ENCODE results near the gene ATF6. TPM values are rescaled to one million over a fixed set of nuclear protein-coding genes. Genes with fewer than 3 reads are reported as not detected.

The ATF6 gene
- total and polyA plus RNA-seq, 2 donors (not counting 3 experiments of a cell fraction or from before 2014, with no cell fraction given): 24.9 to 40.3 TPM

DNA sequence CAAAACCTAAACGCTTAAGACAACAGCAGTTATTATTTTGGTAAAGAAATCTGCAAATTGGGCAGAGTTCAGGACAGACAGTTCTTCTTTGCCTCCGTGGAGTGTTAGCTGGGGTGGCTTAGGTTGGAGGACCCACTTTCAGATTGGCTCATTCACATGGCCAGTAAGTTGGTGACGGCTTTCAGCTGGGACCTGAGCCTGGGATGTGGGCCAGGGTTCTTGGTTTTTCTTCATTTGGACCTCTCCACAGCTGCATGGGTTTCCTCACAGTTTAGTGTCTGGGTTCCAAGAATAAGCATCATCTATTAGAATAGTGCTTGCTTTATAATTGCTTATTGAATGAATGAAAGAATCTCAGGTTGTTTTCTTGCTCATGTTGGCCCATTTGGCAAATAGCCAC is 72.2 kb downstream of the ATF6 start:
- Histone ChIP-seq H3K27ac (ENCODE audit: insufficient read depth, low read depth, low read length) (no peak overlapping the region), H3K79me2 (ENCODE audit: control insufficient read depth, insufficient read depth, low read length) (no peaks in the 10 kb centered on the region), H3K36me3 (ENCODE audit: control insufficient read depth in 2 of 2, extremely low read depth in 1 of 2, insufficient read depth in 2 of 2, low read length in 2 of 2) (peaks cover 0 to 2% of the 10 kb centered on the region in 2 experiments), H3K27me3 (ENCODE audit: control insufficient read depth in 2 of 2, insufficient read depth in 2 of 2, low read length in 2 of 2) (no peaks in the 10 kb centered on the region), H4K20me1 (replicated peaks; ENCODE audit: control insufficient read depth, extremely low read depth, insufficient read depth, low read length) (no peaks in the 10 kb centered on the region), H3K4me2 (ENCODE audit: insufficient read depth, low read length) (no peak overlapping the region), H3K9me3 (replicated peaks; ENCODE audit: control insufficient read depth, insufficient read depth, low read length) (no peaks in the 10 kb centered on the region), H3K4me3 (replicated peaks in 1 of 3; ENCODE audit: insufficient read depth in 1 of 3, low read depth in 1 of 3, low read length in 3 of 3) (no peak overlapping the region), H3K4me1 (ENCODE audit: control insufficient read depth, extremely low read depth, insufficient read depth, low read length) (peaks cover 8% of the 10 kb centered on the region), H2AFZ (ENCODE audit: low read depth, low read length) (no peak overlapping the region), H3K9me1 (replicated peaks; ENCODE audit: control insufficient read depth, extremely low read depth, insufficient read depth, low read length) (no peaks in the 10 kb centered on the region), H3K9ac (replicated peaks; ENCODE audit: extremely low read depth, insufficient read depth, low read length) (no peak overlapping the region)
- DNase-seq (ENCODE audit: low read depth, low spot score) (no peak), FAIRE-seq (no peak)
- CTCF ChIA-PET: interaction anchor here (0.5 to 1.7 kb wide), 5 partner anchors 26 to 865 kb away, joined by 3 to 4 read pairs (median 3); partner anchors contain the start of gene OLFML2B
- no TSS peak for BruUV-seq (replicated peaks)
- POLR2A ChIA-PET: no interaction called here
- TF ChIP-seq GATA2 (IDR thresholded peaks at IDR 0.05; ENCODE audit: insufficient read depth, insufficient read length, low read depth, low read length) (no peak), FOS (IDR thresholded peaks at IDR 0.05; ENCODE audit: borderline replicate concordance, insufficient read depth, low read length) (no peak), EZH2 (IDR thresholded peaks at IDR 0.05; ENCODE audit: borderline replicate concordance, low read depth, low read length, severe bottlenecking) (no peak), JUN (IDR thresholded peaks at IDR 0.05; ENCODE audit: borderline replicate concordance, insufficient read depth, insufficient read length, low read depth) (no peak), MYC (IDR thresholded peaks at IDR 0.05; ENCODE audit: low read depth, low read length) (no peak), POLR2A (IDR thresholded peaks at IDR 0.05; ENCODE audit: low read depth, low read length) (no peak), POLR2AphosphoS5 (IDR thresholded peaks at IDR 0.05; ENCODE audit: insufficient read depth, low read depth, low read length) (no peak)
- TF ChIP-seq, protein P1, sequence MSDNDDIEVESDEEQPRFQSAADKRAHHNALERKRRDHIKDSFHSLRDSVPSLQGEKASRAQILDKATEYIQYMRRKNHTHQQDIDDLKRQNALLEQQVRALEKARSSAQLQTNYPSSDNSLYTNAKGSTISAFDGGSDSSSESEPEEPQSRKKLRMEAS (IDR thresholded peaks at IDR 0.05; ENCODE audit: insufficient read depth, insufficient read length): no peak
- dilution Hi-C loops (cut with MboI; ENCODE audit: extremely low pct_ligation_motif_present, low sequenced_read_pairs): no loop called here
- intact Hi-C loops (cut with micrococcal nuclease): no loop called here

DNA sequence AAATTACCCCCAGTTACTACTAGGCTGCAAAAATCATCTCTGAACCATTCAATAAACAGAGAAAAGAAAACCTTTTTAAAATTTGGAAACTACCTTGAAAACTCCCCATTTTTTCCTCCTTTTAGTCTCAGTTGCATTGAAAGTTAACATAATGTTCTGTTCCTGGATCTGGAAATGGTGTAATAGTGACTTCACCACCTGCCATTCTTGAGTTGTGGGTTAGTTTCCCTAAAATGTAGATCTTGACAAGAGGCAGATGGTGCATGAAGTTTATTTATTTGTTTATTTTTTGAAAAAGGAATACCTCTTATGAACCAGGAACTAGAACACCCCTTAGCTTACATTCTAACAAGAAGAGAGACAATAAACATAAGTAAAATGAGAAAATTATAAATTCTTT is 72.8 kb downstream of the ATF6 start:
- TF ChIP-seq, protein P1 (IDR thresholded peaks at IDR 0.05; ENCODE audit: insufficient read depth, insufficient read length): no peak
- no peak for TF ChIP-seq JUN (IDR thresholded peaks at IDR 0.05; ENCODE audit: borderline replicate concordance, insufficient read depth, insufficient read length, low read depth)
- no peak for TF ChIP-seq POLR2A (IDR thresholded peaks at IDR 0.05; ENCODE audit: low read depth, low read length)
- TF ChIP-seq, protein P2, sequence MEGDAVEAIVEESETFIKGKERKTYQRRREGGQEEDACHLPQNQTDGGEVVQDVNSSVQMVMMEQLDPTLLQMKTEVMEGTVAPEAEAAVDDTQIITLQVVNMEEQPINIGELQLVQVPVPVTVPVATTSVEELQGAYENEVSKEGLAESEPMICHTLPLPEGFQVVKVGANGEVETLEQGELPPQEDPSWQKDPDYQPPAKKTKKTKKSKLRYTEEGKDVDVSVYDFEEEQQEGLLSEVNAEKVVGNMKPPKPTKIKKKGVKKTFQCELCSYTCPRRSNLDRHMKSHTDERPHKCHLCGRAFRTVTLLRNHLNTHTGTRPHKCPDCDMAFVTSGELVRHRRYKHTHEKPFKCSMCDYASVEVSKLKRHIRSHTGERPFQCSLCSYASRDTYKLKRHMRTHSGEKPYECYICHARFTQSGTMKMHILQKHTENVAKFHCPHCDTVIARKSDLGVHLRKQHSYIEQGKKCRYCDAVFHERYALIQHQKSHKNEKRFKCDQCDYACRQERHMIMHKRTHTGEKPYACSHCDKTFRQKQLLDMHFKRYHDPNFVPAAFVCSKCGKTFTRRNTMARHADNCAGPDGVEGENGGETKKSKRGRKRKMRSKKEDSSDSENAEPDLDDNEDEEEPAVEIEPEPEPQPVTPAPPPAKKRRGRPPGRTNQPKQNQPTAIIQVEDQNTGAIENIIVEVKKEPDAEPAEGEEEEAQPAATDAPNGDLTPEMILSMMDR (IDR thresholded peaks at IDR 0.05; ENCODE audit: extremely low read depth in 1 of 2, insufficient read depth in 1 of 2, low read depth in 1 of 2, low read length in 2 of 2): no peak
- no peak for TF ChIP-seq MYC (IDR thresholded peaks at IDR 0.05; ENCODE audit: low read depth, low read length)
- no peak for TF ChIP-seq GATA2 (IDR thresholded peaks at IDR 0.05; ENCODE audit: insufficient read depth, insufficient read length, low read depth, low read length)
- TF ChIP-seq EZH2 (IDR thresholded peaks at IDR 0.05; ENCODE audit: borderline replicate concordance, low read depth, low read length, severe bottlenecking): no peak
- TF ChIP-seq FOS (IDR thresholded peaks at IDR 0.05; ENCODE audit: borderline replicate concordance, insufficient read depth, low read length): no peak
- peaks cover 13% of the 10 kb centered on the region for H3K4me1 ChIP-seq (ENCODE audit: control insufficient read depth, extremely low read depth, insufficient read depth, low read length)
- ChIA-PET POLR2A (no interaction called here), CTCF (interaction anchor here (0.6 to 1.7 kb wide), 2 partner anchors 185 to 198 kb away, joined by 3 to 4 read pairs; partner anchors contain the start of gene OLFML2B)
- FAIRE-seq (no peak), DNase-seq (ENCODE audit: low read depth, low spot score) (no peak)
- dilution Hi-C loops (cut with MboI; ENCODE audit: extremely low pct_ligation_motif_present, low sequenced_read_pairs): no loop called here
- no peaks in the 10 kb centered on the region for H4K20me1 ChIP-seq (replicated peaks; ENCODE audit: control insufficient read depth, extremely low read depth, insufficient read depth, low read length)
- peaks cover 0 to 2% of the 10 kb centered on the region in 2 experiments for H3K36me3 ChIP-seq (ENCODE audit: control insufficient read depth in 2 of 2, extremely low read depth in 1 of 2, insufficient read depth in 2 of 2, low read length in 2 of 2)
- no peak overlapping the region for H3K9ac ChIP-seq (replicated peaks; ENCODE audit: extremely low read depth, insufficient read depth, low read length)
- no TSS peak for BruUV-seq (replicated peaks)
- no peaks in the 10 kb centered on the region for H3K9me1 ChIP-seq (replicated peaks; ENCODE audit: control insufficient read depth, extremely low read depth, insufficient read depth, low read length)
- H3K27ac ChIP-seq (ENCODE audit: insufficient read depth, low read depth, low read length): no peak overlapping the region
- H3K79me2 ChIP-seq (ENCODE audit: control insufficient read depth, insufficient read depth, low read length): no peaks in the 10 kb centered on the region
- H3K27me3 ChIP-seq (ENCODE audit: control insufficient read depth in 2 of 2, insufficient read depth in 2 of 2, low read length in 2 of 2): no peaks in the 10 kb centered on the region
- no peak overlapping the region for H3K4me3 ChIP-seq (replicated peaks in 1 of 3; ENCODE audit: insufficient read depth in 1 of 3, low read depth in 1 of 3, low read length in 3 of 3)
- intact Hi-C loops (cut with micrococcal nuclease): no loop called here
- no peaks in the 10 kb centered on the region for H3K9me3 ChIP-seq (replicated peaks; ENCODE audit: control insufficient read depth, insufficient read depth, low read length)
- H3K4me2 ChIP-seq (ENCODE audit: insufficient read depth, low read length): no peak overlapping the region
- no peak overlapping the region for H2AFZ ChIP-seq (ENCODE audit: low read depth, low read length)

Data from endothelial cell of umbilical vein (primary cell).